T-cell (primary cell): ENCODE results near the gene MYH15. TPM values are rescaled to one million over a fixed set of nuclear protein-coding genes. Genes with fewer than 3 reads are reported as not detected.

Experiments used
- ATAC-seq, 4 experiments: fragments of 200-7000 bp in 3 of 4; fragments of 150-1000 bp in 1 of 4; cut with Tn5 transposase; replicated peaks in 1 of 4; 1 replicate in 3 of 4; 2 replicates in 1 of 4; pipeline ENCODE4 v1.10.0; 2021; ENCODE audit warnings: moderate library complexity in 3 of 4, mild to moderate bottlenecking in 2 of 4, moderate number of reproducible peaks in 1 of 4
- CTCF ChIA-PET, 2 donors: fragments of 300-600 bp; sonication (Branson Sonifier 250); formaldehyde crosslinking; loops; one replicate each; lab custom pipeline; 2022; ENCODE audit warnings: antibody characterized with exemption in 2 of 2; lab: Charles Lee
- POLR2A ChIA-PET, 2 donors: fragments of 300-600 bp; sonication (Branson Sonifier 250); formaldehyde crosslinking; loops; one replicate each; lab custom pipeline; 2022; ENCODE audit warnings: antibody characterized with exemption in 2 of 2; lab: Charles Lee
- DNase-seq, 35 experiments: peaks; one replicate each; pipeline versions ENCODE4 v3.0.0 to v3.0.0-alpha.2; 2013 to 2023
- H3K27ac ChIP-seq: one replicate; pipeline ENCODE4 v1.5.1; 2013; ENCODE audit warnings: low read length
- H3K27me3 ChIP-seq, 2 experiments: replicated peaks in 1 of 2; 1 replicate in 1 of 2; 2 replicates in 1 of 2; pipeline versions ENCODE4 v1.6.1 to v1.7.0; 2013; ENCODE audit warnings: low read length in 1 of 2, mixed read lengths in 1 of 2; ENCODE audit not compliant: control insufficient read depth in 2 of 2, insufficient read depth in 2 of 2; ENCODE audit errors: extremely low read depth in 1 of 2
- H3K36me3 ChIP-seq, 2 donors: 1 replicate in 1 of 2; 2 replicates in 1 of 2; pipeline versions ENCODE4 v1.6.1 to v1.7.0; 2013; ENCODE audit warnings: low read length in 1 of 2; ENCODE audit not compliant: control insufficient read depth in 2 of 2, insufficient read depth in 1 of 2; ENCODE audit errors: extremely low read depth in 1 of 2
- H3K4me1 ChIP-seq, 2 experiments: 1 replicate in 1 of 2; 2 replicates in 1 of 2; pipeline versions ENCODE4 v1.6.1 to v1.7.0; 2013; ENCODE audit warnings: low read length in 2 of 2, mixed read lengths in 1 of 2; ENCODE audit not compliant: insufficient read depth in 2 of 2, control insufficient read depth in 1 of 2; ENCODE audit errors: extremely low read depth in 1 of 2
- H3K4me3 ChIP-seq, 2 donors: 1 replicate in 1 of 2; 2 replicates in 1 of 2; pipeline versions ENCODE4 v1.5.1 to v1.7.0; 2013; ENCODE audit warnings: mild to moderate bottlenecking in 2 of 2, low read length in 1 of 2, moderate library complexity in 1 of 2; ENCODE audit not compliant: control insufficient read depth in 1 of 2; ENCODE audit errors: extremely low read depth in 1 of 2
- H3K9me3 ChIP-seq: 2 replicates; pipeline ENCODE4 v1.7.0; 2013
- H3K27ac Mint-ChIP-seq, 2 donors: one replicate each; pipeline ENCODE4 v1.8.0; 2020 to 2021; ENCODE audit warnings: mild to moderate bottlenecking in 2 of 2, mixed read lengths in 2 of 2
- H3K27me3 Mint-ChIP-seq, 2 donors: one replicate each; pipeline ENCODE4 v1.8.0; 2021 to 2022; ENCODE audit warnings: mixed read lengths in 2 of 2
- H3K36me3 Mint-ChIP-seq: one replicate; pipeline ENCODE4 v1.8.0; 2021; ENCODE audit warnings: mixed read lengths
- H3K4me1 Mint-ChIP-seq, 3 donors: one replicate each; pipeline ENCODE4 v1.8.0; 2020 to 2022; ENCODE audit warnings: mixed read lengths in 3 of 3, mild to moderate bottlenecking in 1 of 3
- H3K4me3 Mint-ChIP-seq, 3 donors: one replicate each; pipeline ENCODE4 v1.8.0; 2020 to 2022; ENCODE audit warnings: mild to moderate bottlenecking in 3 of 3, mixed read lengths in 3 of 3, moderate library complexity in 3 of 3
- H3K9me3 Mint-ChIP-seq, 3 donors: one replicate each; pipeline ENCODE4 v1.8.0; 2020 to 2022; ENCODE audit warnings: mixed read lengths in 3 of 3
- WGBS: methylation state at CpG from one replicate; pipeline ENCODE4 v1.1.5; 2013; ENCODE audit warnings: missing lambda C conversion rate; ENCODE audit not compliant: insufficient coverage; 5-methylcytosine and 5-hydroxymethylcytosine counted together
- total RNA-seq, 35 experiments: library from RNA in 6 of 35; stranded (reverse) in 6 of 35; fragments of 120-200 nt in 1 of 35; gene quantifications; one replicate each; pipeline versions ENCODE4 v1.2.1 to v1.2.4 and lab custom pipeline; 2013 to 2026

MYH15 gene
- total RNA-seq, 5 donors from 2014 or later (not counting 1 experiment from before 2014, with no cell fraction given), result 0.07 to 0.18 (median 0.11) TPM; not detected in 1

- no peaks in the 10 kb centered on the region for H3K9me3 Mint-ChIP-seq
- no peaks in the 10 kb centered on the region for H3K27me3 ChIP-seq
- H3K36me3 Mint-ChIP-seq, result no peaks in the 10 kb centered on the region
- no peak for ATAC-seq
- CTCF ChIA-PET, result interaction anchor here (0.6 to 1.4 kb wide), 5 partner anchors 14 to 1239 kb away, joined by 3 to 8 read pairs (median 3); no protein-coding TSS in a partner anchor
- no peak overlapping the region for H3K4me3 Mint-ChIP-seq
- DNase-seq, result no peak
- peaks cover 0 to 3% (median 3%) of the 10 kb centered on the region in 3 donors for H3K4me1 Mint-ChIP-seq
- H3K36me3 ChIP-seq, result no peaks in the 10 kb centered on the region
- no peaks in the 10 kb centered on the region for H3K4me1 ChIP-seq
- no CpG with 5 or more reads among the region's 3 CpGs for WGBS
- no peak overlapping the region for H3K27ac ChIP-seq
- no peak overlapping the region for H3K27ac Mint-ChIP-seq
- peaks cover 3 to 8% of the 10 kb centered on the region in 2 donors for H3K27me3 Mint-ChIP-seq
- no peaks in the 10 kb centered on the region for H3K9me3 ChIP-seq
- H3K4me3 ChIP-seq, result no peak overlapping the region
- POLR2A ChIA-PET, result interaction anchor here in 1 of 2 donors (0.6 kb wide), 1 partner anchor 8 kb away, joined by 3 read pairs; no protein-coding TSS in a partner anchor
Measured at GRCh38 chr3:108474581-108474980, 35.8 kb downstream of the MYH15 start.

GRCh38 chr3:108473711-108474110 is 36.7 kb downstream of the MYH15 start:
- ChIA-PET CTCF (interaction anchor here in 1 of 2 donors (0.7 to 1.1 kb wide), 2 partner anchors 14 to 626 kb away, joined by 3 read pairs; no protein-coding TSS in a partner anchor), POLR2A (interaction anchor here in 1 of 2 donors (0.7 kb wide), 1 partner anchor 52 kb away, joined by 3 read pairs; no protein-coding TSS in a partner anchor)
- H3K27me3 Mint-ChIP-seq, result peaks cover 2 to 8% of the 10 kb centered on the region in 2 donors
- Histone ChIP-seq H3K4me1 (no peaks in the 10 kb centered on the region), H3K9me3 (no peaks in the 10 kb centered on the region), H3K27me3 (no peaks in the 10 kb centered on the region), H3K4me3 (no peak overlapping the region), H3K36me3 (no peaks in the 10 kb centered on the region), H3K27ac (no peak overlapping the region)
- ATAC-seq (no peak), DNase-seq (no peak)
- no peak overlapping the region for H3K4me3 Mint-ChIP-seq
- no peaks in the 10 kb centered on the region for H3K36me3 Mint-ChIP-seq
- H3K9me3 Mint-ChIP-seq, result no peaks in the 10 kb centered on the region
- peaks cover 0 to 3% (median 3%) of the 10 kb centered on the region in 3 donors for H3K4me1 Mint-ChIP-seq
- H3K27ac Mint-ChIP-seq, result no peak overlapping the region

- POLR2A ChIA-PET, result no interaction called here
- 83% methylated on average over 1 of the region's 5 CpGs for WGBS
Measured at GRCh38 chr3:108472001-108472591, 38.3 kb downstream of the MYH15 start.

GRCh38 chr3:108471426-108471825 is 39.0 kb downstream of the MYH15 start:
- Mint-ChIP-seq H3K4me1 (no peaks in the 10 kb centered on the region), H3K4me3 (no peak overlapping the region), H3K27me3 (peaks cover 0 to 8% of the 10 kb centered on the region in 2 donors), H3K9me3 (no peaks in the 10 kb centered on the region), H3K36me3 (no peaks in the 10 kb centered on the region), H3K27ac (no peak overlapping the region)
- Histone ChIP-seq H3K4me1 (no peaks in the 10 kb centered on the region), H3K4me3 (no peak overlapping the region), H3K27ac (no peak overlapping the region), H3K9me3 (no peaks in the 10 kb centered on the region), H3K27me3 (no peaks in the 10 kb centered on the region), H3K36me3 (no peaks in the 10 kb centered on the region)
- no peak for DNase-seq
- CTCF ChIA-PET, result interaction anchor here in 1 of 2 donors (1.4 kb wide), 1 partner anchor 10 kb away, joined by 3 read pairs; no protein-coding TSS in a partner anchor
- POLR2A ChIA-PET, result no interaction called here
- ATAC-seq, result no peak

More at GRCh38 chr3:108472001-108472591, 38.3 kb downstream of the MYH15 start:
- Histone ChIP-seq H3K27me3 (no peaks in the 10 kb centered on the region), H3K9me3 (no peaks in the 10 kb centered on the region), H3K27ac (no peak overlapping the region), H3K4me3 (no peak overlapping the region), H3K4me1 (no peaks in the 10 kb centered on the region), H3K36me3 (no peaks in the 10 kb centered on the region)
- H3K9me3 Mint-ChIP-seq, result no peaks in the 10 kb centered on the region
- H3K27me3 Mint-ChIP-seq, result peaks cover 0 to 8% of the 10 kb centered on the region in 2 donors
- CTCF ChIA-PET, result interaction anchor here in 1 of 2 donors (1.4 kb wide), 1 partner anchor 9 kb away, joined by 3 read pairs; no protein-coding TSS in a partner anchor
- ATAC-seq, result no peak
- no peak overlapping the region for H3K4me3 Mint-ChIP-seq
- no peak overlapping the region for H3K27ac Mint-ChIP-seq
- no peaks in the 10 kb centered on the region for H3K36me3 Mint-ChIP-seq
- DNase-seq, result no peak
- H3K4me1 Mint-ChIP-seq, result no peaks in the 10 kb centered on the region

- WGBS, result 93% methylated on average over 5 of the region's 5 CpGs
- Histone ChIP-seq H3K9me3 (no peaks in the 10 kb centered on the region), H3K36me3 (no peaks in the 10 kb centered on the region), H3K27me3 (no peaks in the 10 kb centered on the region), H3K4me1 (no peaks in the 10 kb centered on the region), H3K27ac (no peak overlapping the region), H3K4me3 (no peak overlapping the region)
- POLR2A ChIA-PET, result interaction anchor here in 1 of 2 donors (0.6 kb wide), 1 partner anchor 150 kb away, joined by 6 read pairs; no protein-coding TSS in a partner anchor
- Mint-ChIP-seq H3K4me1 (no peaks in the 10 kb centered on the region), H3K36me3 (no peaks in the 10 kb centered on the region), H3K27me3 (peaks cover 0 to 8% of the 10 kb centered on the region in 2 donors), H3K9me3 (no peaks in the 10 kb centered on the region), H3K4me3 (no peak overlapping the region), H3K27ac (no peak overlapping the region)
- CTCF ChIA-PET, result interaction anchor here in 1 of 2 donors (1.1 kb wide), 1 partner anchor 9 kb away, joined by 3 read pairs; no protein-coding TSS in a partner anchor
- no peak for ATAC-seq
- DNase-seq, result no peak
Measured at GRCh38 chr3:108469126-108469525, 41.3 kb downstream of the MYH15 start.

- Mint-ChIP-seq H3K9me3 (no peaks in the 10 kb centered on the region), H3K4me1 (no peaks in the 10 kb centered on the region), H3K36me3 (no peaks in the 10 kb centered on the region), H3K4me3 (no peak overlapping the region), H3K27me3 (peaks cover 0 to 7% of the 10 kb centered on the region in 2 donors), H3K27ac (no peak overlapping the region)
- ATAC-seq (no peak), DNase-seq (no peak)
- Histone ChIP-seq H3K36me3 (no peaks in the 10 kb centered on the region), H3K4me3 (no peak overlapping the region), H3K27me3 (no peaks in the 10 kb centered on the region), H3K27ac (no peak overlapping the region), H3K9me3 (no peaks in the 10 kb centered on the region), H3K4me1 (no peaks in the 10 kb centered on the region)
- CTCF ChIA-PET, result interaction anchor here in 1 of 2 donors (1.1 kb wide), 1 partner anchor 9 kb away, joined by 3 read pairs; no protein-coding TSS in a partner anchor
- POLR2A ChIA-PET, result no interaction called here
- no CpG with 5 or more reads among the region's 4 CpGs for WGBS
Measured at GRCh38 chr3:108468577-108468976, 41.8 kb downstream of the MYH15 start.
